HEK293T (cell line): Measurements from ENCODE around the gene TMC1.

Experiments
- ARNT ChIP-seq: fragments of 450-650 bp; IDR thresholded peaks from 2 replicates; pipeline ENCODE4 v1.6.1; 2017; ENCODE audit warnings: mild to moderate bottlenecking
- BHLHE40 ChIP-seq: fragments of 450-650 bp; IDR thresholded peaks from 2 replicates; pipeline ENCODE4 v1.6.1; 2016; ENCODE audit warnings: mild to moderate bottlenecking, moderate library complexity, borderline replicate concordance
- ELF4 ChIP-seq: fragments of 450-650 bp; IDR thresholded peaks from 2 replicates; pipeline ENCODE4 v1.6.1; 2017; ENCODE audit warnings: antibody characterized with exemption
- FOXA1 ChIP-seq: fragments of 450-650 bp; IDR thresholded peaks from 2 replicates; pipeline ENCODE4 v1.6.1; 2016; ENCODE audit warnings: mild to moderate bottlenecking
- FOXK2 ChIP-seq: fragments of 450-650 bp; IDR thresholded peaks from 2 replicates; pipeline ENCODE4 v1.6.1; 2016; ENCODE audit warnings: mild to moderate bottlenecking
- FOXM1 ChIP-seq: fragments of 450-650 bp; IDR thresholded peaks from 2 replicates; pipeline ENCODE4 v1.6.1; 2017; ENCODE audit warnings: mild to moderate bottlenecking, borderline replicate concordance
- HDGF ChIP-seq: fragments of 450-650 bp; IDR thresholded peaks from 2 replicates; pipeline ENCODE4 v1.6.1; 2017; ENCODE audit warnings: antibody characterized with exemption, borderline replicate concordance
- NFRKB ChIP-seq: fragments of 450-650 bp; IDR thresholded peaks from 2 replicates; pipeline ENCODE4 v1.6.1; 2016; ENCODE audit warnings: mild to moderate bottlenecking, moderate library complexity
- PKNOX1 ChIP-seq: fragments of 450-650 bp; IDR thresholded peaks from 2 replicates; pipeline ENCODE4 v1.6.1; 2016
- SP1 ChIP-seq: fragments of 450-650 bp; IDR thresholded peaks from 2 replicates; pipeline ENCODE4 v1.6.1; 2017
- SUZ12 ChIP-seq: fragments of 450-650 bp; IDR thresholded peaks from 2 replicates; pipeline ENCODE4 v1.6.1; 2016; ENCODE audit warnings: mild to moderate bottlenecking
- ZNF384 ChIP-seq: fragments of 450-650 bp; IDR thresholded peaks from 2 replicates; pipeline ENCODE4 v1.6.1; 2016

DNA sequence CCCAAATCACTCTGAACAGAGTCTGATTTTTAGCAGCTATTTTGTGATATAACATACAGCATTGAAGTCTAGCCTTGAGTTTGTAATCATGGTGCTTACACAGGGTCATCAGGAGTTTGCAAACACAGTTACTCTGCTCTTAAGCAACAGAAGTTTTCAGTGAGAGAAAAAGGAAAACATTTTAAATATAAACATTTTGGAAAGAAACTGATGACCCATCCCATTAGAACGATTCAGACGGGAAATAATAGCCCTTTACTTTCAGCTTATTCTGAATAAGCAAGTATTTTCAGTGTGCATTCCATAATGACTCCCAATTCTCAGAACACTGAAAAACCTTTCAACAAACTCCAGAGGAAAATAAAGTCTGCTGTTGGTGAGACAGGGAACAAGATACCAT lies 46.7 kb upstream of the TMC1 start:
- TF ChIP-seq FOXK2 (no peak), ELF4 (no peak), NFRKB (no peak), ZNF384 (no peak), SUZ12 (no peak), SP1 (no peak), FOXA1 (no peak), BHLHE40 (no peak), ARNT (no peak), PKNOX1 (no peak), FOXM1 (no peak), HDGF (no peak)
